ENCODE data around the gene RSL1D1. TPM values are rescaled to one million over a fixed set of nuclear protein-coding genes. Genes with fewer than 3 reads are reported as not detected.

RSL1D1 gene
- total and polyA plus RNA-seq, 10 of the 15 experiments (the other 5 are each of a cell fraction or from before 2014, with no cell fraction given): 106 to 535 (median 304) TPM

DNA sequence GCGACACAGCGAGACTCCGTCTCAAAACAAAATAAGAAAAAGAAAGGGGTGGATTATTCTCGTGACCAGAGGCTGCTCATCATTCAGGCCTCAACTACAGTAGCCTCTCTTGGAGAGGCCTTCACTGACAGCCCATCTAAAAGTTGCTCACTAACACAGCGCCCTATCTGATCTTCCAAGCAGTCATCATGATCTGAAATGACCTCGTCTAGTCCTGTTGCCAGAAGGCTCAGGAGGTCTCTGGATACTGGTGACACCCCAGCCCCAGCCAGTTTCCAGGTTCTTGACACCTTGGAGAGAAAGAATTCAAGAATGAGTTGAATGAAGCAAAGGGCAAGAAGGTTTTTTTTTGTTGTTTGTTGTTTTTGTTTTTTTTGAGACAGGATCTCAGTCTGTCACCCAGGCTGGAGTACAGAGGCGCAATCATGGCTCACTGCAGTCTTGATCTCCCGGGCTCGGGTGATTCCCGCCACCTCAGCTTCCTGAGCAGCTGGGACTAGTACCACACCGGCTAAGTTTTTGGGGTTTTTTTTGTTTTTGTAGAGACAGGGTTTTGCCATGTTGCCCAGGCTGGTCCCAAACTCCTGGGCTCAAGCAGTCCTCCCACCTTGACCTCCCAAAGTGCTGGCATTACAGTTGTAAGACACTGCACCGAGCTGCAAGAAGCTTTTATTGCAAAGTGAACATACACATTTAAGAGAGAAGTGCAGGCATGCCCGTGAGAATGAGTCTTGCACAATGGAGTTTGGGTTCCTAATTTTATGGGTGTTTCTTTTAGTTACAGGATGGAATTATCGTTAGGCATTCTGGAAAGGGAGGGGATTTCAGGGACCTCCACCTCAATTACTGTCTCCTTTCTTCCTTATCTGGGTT is 51.6 kb downstream of the RSL1D1 start:
- DNase-seq (ENCODE audit: low read depth, low spot score) (no peak), FAIRE-seq (no peak), ATAC-seq (peak; percentile 13; the same call in 2 of the 3 replicates)
- no peaks in the 10 kb centered on the region for H3K27me3 ChIP-seq (replicated peaks in 1 of 2; ENCODE audit: control insufficient read depth in 2 of 2, insufficient read depth in 2 of 2, low read length in 1 of 2)
- H3K4me2 ChIP-seq (ENCODE audit: control insufficient read depth, insufficient read depth): peak overlapping the region; percentile 93
- ChIA-PET RAD21 (ENCODE audit: unreplicated experiment) (interaction anchor here (0.6 to 10.7 kb wide), 16 partner anchors 13 to 392 kb away, joined by 3 to 174 read pairs (median 8); partner anchors contain the start of gene TXNDC11), CTCF (interaction anchor here (0.6 to 7.9 kb wide), 11 partner anchors 11 to 1528 kb away, joined by 3 to 62 read pairs (median 15); partner anchors contain the start of gene TXNDC11), SMC1A (ENCODE audit: uncharacterized antibody, unreplicated experiment) (interaction anchor here (0.6 to 11.9 kb wide), 15 partner anchors 8 to 111 kb away, joined by 3 to 124 read pairs (median 5); partner anchors contain the start of gene TXNDC11), POLR2A (interaction anchor here (1.2 to 12.7 kb wide), 6 partner anchors 8 to 219 kb away, joined by 7 to 410 read pairs (median 15); partner anchors contain the start of gene TXNDC11)
- peak overlapping the region; percentile 76 for H3K27ac ChIP-seq (ENCODE audit: control insufficient read depth, insufficient read depth)
- BruUV-seq (replicated peaks): no TSS peak
- TF ChIP-seq HDGF (IDR thresholded peaks at IDR 0.05) (0 out of 2 replicates have a peak, but pooled peaks have one; percentile 12), NBN (IDR thresholded peaks at IDR 0.05) (0 out of 2 replicates have a peak, but pooled peaks have one; percentile 16), RB1 (IDR thresholded peaks at IDR 0.05; ENCODE audit: borderline replicate concordance) (peak; percentile 38; the same call in 1 of the 2 replicates), STAT3 (IDR thresholded peaks at IDR 0.05; ENCODE audit: low read depth, low read length) (no peak), PML (IDR thresholded peaks at IDR 0.05; ENCODE audit: low read length) (no peak), YY1 (IDR thresholded peaks at IDR 0.05; ENCODE audit: low read depth, low read length) (0 out of 2 replicates have a peak, but pooled peaks have one; percentile 20), TCF12 (IDR thresholded peaks at IDR 0.05; ENCODE audit: low read depth, low read length) (0 out of 2 replicates have a peak, but pooled peaks have one; percentile 30), RELA (IDR thresholded peaks at IDR 0.05; ENCODE audit: borderline replicate concordance, partially characterized antibody) (no peak), RUNX3 (IDR thresholded peaks at IDR 0.05; ENCODE audit: low read length) (peak; percentile 48)
- no peaks in the 10 kb centered on the region for H3K9me3 ChIP-seq (replicated peaks; ENCODE audit: control insufficient read depth, insufficient read depth, low read length)
- peaks cover 25% of the 10 kb centered on the region for H3K4me1 ChIP-seq (ENCODE audit: control insufficient read depth, insufficient read depth, low read length)
- intact Hi-C loops (cut with micrococcal nuclease; ENCODE audit: unreplicated experiment) (no loop called here), in situ Hi-C loops (cut with MboI) (loop anchor here (25.0 kb wide), 1 partner anchor 262 kb away; a partner anchor contains a TSS)
- no peaks in the 10 kb centered on the region for H4K20me1 ChIP-seq (ENCODE audit: control insufficient read depth, insufficient read depth)
- H3K9ac ChIP-seq (ENCODE audit: control insufficient read depth, insufficient read depth, low read length): peak overlapping the region; percentile 53
- WGBS (ENCODE audit: insufficient coverage, insufficient replicate concordance, low lambda C conversion rate, missing lambda C conversion rate): 29% methylated on average over 14 of the region's 14 CpGs
- H3K79me2 ChIP-seq (ENCODE audit: control insufficient read depth, insufficient read depth, low read length): peaks cover 54% of the 10 kb centered on the region
- H3K36me3 ChIP-seq (ENCODE audit: control insufficient read depth in 2 of 2, insufficient read depth in 2 of 2, low read length in 1 of 2): no peaks in the 10 kb centered on the region
- peak overlapping the region; percentile 99 for H3K4me3 ChIP-seq
- H2AFZ ChIP-seq (ENCODE audit: control insufficient read depth, low read depth, low read length): peak overlapping the region; percentile 17; the same call in 1 of the 2 replicates

Measured in GM12878 (cell line).